Calu3 (cell line): ENCODE data around the gene NUDCD3. TPM values are rescaled to one million over a fixed set of nuclear protein-coding genes. Genes with fewer than 3 reads are reported as not detected.

Experiments used
- BruUV-seq: library from RNA; stranded (reverse); fragments of 400-500 nt; replicated peaks from 2 replicates; lab custom pipeline; 2021; lab: Mats Ljungman, UMichigan
- CTCF ChIA-PET: fragments of 300-600 bp; sonication (Branson Sonifier 250); formaldehyde crosslinking; loops from one replicate; lab custom pipeline; 2022; ENCODE audit warnings: antibody characterized with exemption; lab: Charles Lee
- DNase-seq: peaks from one replicate; pipeline ENCODE4 v3.0.0; 2022
- H3K27ac Mint-ChIP-seq: one replicate; pipeline ENCODE4 v1.8.0; 2022; ENCODE audit warnings: mixed read lengths; ENCODE audit not compliant: unreplicated experiment
- H3K27me3 Mint-ChIP-seq: one replicate; pipeline ENCODE4 v1.8.0; 2022; ENCODE audit warnings: mixed read lengths; ENCODE audit not compliant: unreplicated experiment
- H3K36me3 Mint-ChIP-seq: one replicate; pipeline ENCODE4 v1.8.0; 2022; ENCODE audit warnings: mild to moderate bottlenecking, moderate library complexity, mixed read lengths; ENCODE audit not compliant: insufficient read depth, unreplicated experiment
- H3K4me1 Mint-ChIP-seq: one replicate; pipeline ENCODE4 v1.8.0; 2022; ENCODE audit warnings: mild to moderate bottlenecking, low read depth, mixed read lengths; ENCODE audit not compliant: unreplicated experiment
- H3K4me3 Mint-ChIP-seq: one replicate; pipeline ENCODE4 v1.8.0; 2022; ENCODE audit warnings: mild to moderate bottlenecking, low read depth, moderate library complexity, mixed read lengths; ENCODE audit not compliant: unreplicated experiment
- H3K9me3 Mint-ChIP-seq: one replicate; pipeline ENCODE4 v1.8.0; 2022; ENCODE audit warnings: low read depth, mixed read lengths; ENCODE audit not compliant: unreplicated experiment
- intact Hi-C: fragments of 100-400 bp; cut with micrococcal nuclease; formaldehyde crosslinking; loops from one replicate; pipeline ENCODE4 v1.10.0; 2022; ENCODE audit not compliant: unreplicated experiment
- total RNA-seq: library from RNA; stranded (reverse); gene quantifications from 2 replicates; pipeline ENCODE4 v1.2.3, GENCODE V29; 2022
- TF ChIP-seq, protein P1 (sequence below): fragments of 200-600 bp; IDR thresholded peaks from one replicate; pipeline ENCODE4 v1.8.0; 2022; ENCODE audit warnings: antibody characterized with exemption; ENCODE audit not compliant: unreplicated experiment

Gene NUDCD3
- total RNA-seq, 1 experiment from 2014 or later: 176 TPM

DNA sequence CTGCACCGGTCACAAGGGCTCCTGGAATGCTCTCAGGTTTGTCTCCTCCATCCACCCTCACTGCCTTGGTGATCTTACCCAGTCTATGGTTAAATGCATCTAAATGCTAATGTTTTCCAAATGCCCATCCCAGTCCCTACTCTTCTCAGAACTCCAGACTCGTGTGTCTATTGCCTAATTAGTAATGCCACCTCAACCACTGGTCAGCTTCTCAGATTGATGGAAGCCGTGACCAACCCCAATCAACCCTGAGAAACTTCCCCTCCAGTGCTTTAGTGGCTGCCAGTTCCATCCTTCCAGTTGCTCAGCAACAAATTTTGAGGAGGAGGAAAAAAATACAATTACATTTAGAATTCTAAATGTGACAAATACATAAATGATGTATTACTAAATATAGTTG, 18.6 kb downstream of the NUDCD3 start:
- H3K4me3 Mint-ChIP-seq: no peak overlapping the region
- H3K27ac Mint-ChIP-seq: no peak overlapping the region
- no peaks in the 10 kb centered on the region for H3K9me3 Mint-ChIP-seq
- H3K27me3 Mint-ChIP-seq: no peaks in the 10 kb centered on the region
- CTCF ChIA-PET: interaction anchor here (0.6 kb wide), 1 partner anchor 15 kb away, joined by 3 read pairs; no protein-coding TSS in a partner anchor
- DNase-seq: no peak
- intact Hi-C loops: no loop called here
- no TSS peak for BruUV-seq
- TF ChIP-seq, protein P1, sequence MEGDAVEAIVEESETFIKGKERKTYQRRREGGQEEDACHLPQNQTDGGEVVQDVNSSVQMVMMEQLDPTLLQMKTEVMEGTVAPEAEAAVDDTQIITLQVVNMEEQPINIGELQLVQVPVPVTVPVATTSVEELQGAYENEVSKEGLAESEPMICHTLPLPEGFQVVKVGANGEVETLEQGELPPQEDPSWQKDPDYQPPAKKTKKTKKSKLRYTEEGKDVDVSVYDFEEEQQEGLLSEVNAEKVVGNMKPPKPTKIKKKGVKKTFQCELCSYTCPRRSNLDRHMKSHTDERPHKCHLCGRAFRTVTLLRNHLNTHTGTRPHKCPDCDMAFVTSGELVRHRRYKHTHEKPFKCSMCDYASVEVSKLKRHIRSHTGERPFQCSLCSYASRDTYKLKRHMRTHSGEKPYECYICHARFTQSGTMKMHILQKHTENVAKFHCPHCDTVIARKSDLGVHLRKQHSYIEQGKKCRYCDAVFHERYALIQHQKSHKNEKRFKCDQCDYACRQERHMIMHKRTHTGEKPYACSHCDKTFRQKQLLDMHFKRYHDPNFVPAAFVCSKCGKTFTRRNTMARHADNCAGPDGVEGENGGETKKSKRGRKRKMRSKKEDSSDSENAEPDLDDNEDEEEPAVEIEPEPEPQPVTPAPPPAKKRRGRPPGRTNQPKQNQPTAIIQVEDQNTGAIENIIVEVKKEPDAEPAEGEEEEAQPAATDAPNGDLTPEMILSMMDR: no peak
- peaks cover 49% of the 10 kb centered on the region for H3K4me1 Mint-ChIP-seq
- peaks cover 53% of the 10 kb centered on the region for H3K36me3 Mint-ChIP-seq

DNA sequence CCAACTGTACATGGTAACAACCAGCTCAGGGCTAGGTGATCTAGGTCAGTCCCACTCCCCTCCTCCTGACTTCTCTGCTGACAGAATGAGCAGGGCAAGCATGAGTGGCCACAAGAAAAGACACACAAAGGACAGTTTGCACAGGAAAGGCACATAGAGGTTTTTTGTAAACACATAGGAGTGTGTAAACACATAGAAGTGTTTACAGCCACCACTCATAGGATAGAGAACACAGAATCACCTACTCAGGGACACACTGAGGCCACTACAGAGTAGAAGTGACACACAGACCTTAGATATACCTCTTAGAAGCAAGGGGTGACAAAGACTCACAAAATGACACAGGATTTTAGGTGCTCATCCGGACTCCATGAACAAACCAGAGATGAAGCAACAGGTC, 19.0 kb downstream of the NUDCD3 start:
- H3K4me3 Mint-ChIP-seq: no peak overlapping the region
- peaks cover 49% of the 10 kb centered on the region for H3K4me1 Mint-ChIP-seq
- H3K9me3 Mint-ChIP-seq: no peaks in the 10 kb centered on the region
- no TSS peak for BruUV-seq
- H3K27me3 Mint-ChIP-seq: no peaks in the 10 kb centered on the region
- DNase-seq: no peak
- intact Hi-C loops: no loop called here
- CTCF ChIA-PET: interaction anchor here (0.6 kb wide), 1 partner anchor 14 kb away, joined by 3 read pairs; no protein-coding TSS in a partner anchor
- peaks cover 49% of the 10 kb centered on the region for H3K36me3 Mint-ChIP-seq
- no peak overlapping the region for H3K27ac Mint-ChIP-seq
- TF ChIP-seq, protein P1: no peak

DNA sequence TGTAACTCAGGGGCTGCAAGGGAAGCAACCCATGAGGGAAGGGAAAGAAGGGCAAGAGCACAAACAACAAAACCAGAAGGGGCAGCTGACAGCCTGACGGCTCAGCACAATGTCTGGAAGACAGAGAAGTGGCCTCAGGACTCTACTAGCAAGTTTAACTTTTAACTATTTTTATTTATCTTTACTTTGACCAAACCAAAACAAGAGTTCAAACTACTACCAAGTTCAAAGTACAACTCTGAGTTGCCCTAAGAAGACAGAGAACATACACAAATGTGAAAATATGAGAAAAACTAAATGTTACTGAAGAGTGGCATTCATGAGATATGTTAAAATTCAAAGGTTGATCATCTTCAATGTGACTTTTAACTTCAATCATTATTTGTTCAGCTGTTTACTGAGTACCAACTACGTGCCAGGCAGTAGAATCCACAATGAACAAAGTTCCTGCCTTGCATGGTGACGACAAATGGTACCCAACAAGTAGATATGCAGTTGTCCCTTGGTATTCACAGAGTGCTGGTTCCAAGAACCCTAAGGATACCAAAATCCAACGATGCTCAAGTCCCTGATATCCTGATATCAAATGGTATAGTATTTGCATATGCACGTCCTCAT, 19.7 kb downstream of the NUDCD3 start:
- TF ChIP-seq, protein P1: no peak
- CTCF ChIA-PET: no interaction called here
- Mint-ChIP-seq H3K27me3 (no peaks in the 10 kb centered on the region), H3K4me3 (no peak overlapping the region), H3K4me1 (peaks cover 49% of the 10 kb centered on the region), H3K36me3 (peaks cover 48% of the 10 kb centered on the region), H3K9me3 (no peaks in the 10 kb centered on the region), H3K27ac (no peak overlapping the region)
- no peak for DNase-seq
- no TSS peak for BruUV-seq
- intact Hi-C loops: no loop called here

DNA sequence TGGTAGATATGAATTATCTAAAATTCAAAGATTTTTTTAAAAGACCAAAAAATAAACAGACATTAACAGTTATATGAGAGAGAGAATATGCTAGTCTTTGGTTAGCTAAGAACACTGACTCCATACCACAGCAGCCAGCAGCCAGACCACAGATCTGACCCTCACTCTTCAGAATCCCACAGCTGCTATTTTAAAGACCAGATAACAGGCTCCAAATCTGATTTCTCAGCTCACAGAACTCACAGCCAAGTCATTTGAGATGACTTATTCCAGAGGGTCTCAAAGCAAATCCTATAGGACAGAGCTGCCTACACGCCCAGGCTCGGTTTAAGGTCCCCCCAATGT, 20.4 kb downstream of the NUDCD3 start:
- H3K9me3 Mint-ChIP-seq: no peaks in the 10 kb centered on the region
- no peak overlapping the region for H3K27ac Mint-ChIP-seq
- no TSS peak for BruUV-seq
- CTCF ChIA-PET: interaction anchor here (0.7 kb wide), 1 partner anchor 270 kb away, joined by 4 read pairs; no protein-coding TSS in a partner anchor
- intact Hi-C loops: no loop called here
- no peaks in the 10 kb centered on the region for H3K27me3 Mint-ChIP-seq
- TF ChIP-seq, protein P1: no peak
- peaks cover 49% of the 10 kb centered on the region for H3K4me1 Mint-ChIP-seq
- no peak overlapping the region for H3K4me3 Mint-ChIP-seq
- peaks cover 49% of the 10 kb centered on the region for H3K36me3 Mint-ChIP-seq
- no peak for DNase-seq
